GM18502 (cell line): Measurements from ENCODE around the gene TMX4.
A peak's percentile ranks its signal among the peaks of the same experiment; 100 is the strongest.

ENCODE experiments used
- ATAC-seq: cut with Tn5 transposase; IDR thresholded peaks from one replicate; pipeline ENCODE4 v1.9.1; 2021; ENCODE audit warnings: mild to moderate bottlenecking; ENCODE audit not compliant: unreplicated experiment, poor library complexity

TMX4 gene

DNA sequence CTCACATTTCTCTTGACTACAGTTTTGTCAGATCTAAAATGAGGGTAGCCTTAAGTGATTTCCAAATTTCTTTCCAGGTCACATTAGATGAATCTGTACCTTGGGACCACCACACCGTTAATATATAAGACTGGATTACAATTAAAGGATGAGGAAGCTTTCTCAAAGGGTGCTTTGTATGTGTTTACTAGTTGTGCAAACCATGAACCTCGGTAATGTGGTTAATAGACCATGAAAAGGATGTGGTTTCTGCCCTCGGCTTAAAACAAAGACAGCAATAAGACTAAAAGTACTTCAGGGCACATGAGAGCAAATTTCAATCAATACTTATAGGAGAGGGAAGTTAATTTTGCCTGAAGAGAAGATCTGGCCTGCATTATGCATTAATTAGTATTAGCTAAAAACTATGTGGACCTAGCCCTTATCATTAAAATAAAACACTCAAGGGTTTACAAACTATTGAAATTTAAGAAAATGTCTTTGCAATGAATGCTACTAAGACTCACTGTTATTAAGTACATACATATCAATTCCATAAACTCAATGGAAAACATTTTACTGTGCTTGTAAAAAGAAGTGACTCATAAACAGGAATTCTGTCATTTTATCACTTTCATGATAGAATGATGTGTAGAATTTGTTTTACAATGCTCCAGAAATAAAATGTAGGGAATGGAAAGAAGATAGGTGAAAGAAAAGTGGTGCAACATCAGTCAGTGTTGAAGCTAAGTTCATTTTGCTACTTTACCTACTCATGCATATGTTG lies 936 bp upstream of the TMX4 start:
- peak; percentile 46 for ATAC-seq

- no peak for ATAC-seq
These were observed 362 bp upstream of the TMX4 start for GRCh38 chr20:8019998-8020247.

- ATAC-seq, result peak; percentile 78
These were observed 659 bp downstream of the TMX4 start for GRCh38 chr20:8018958-8019245.

GRCh38 chr20:8012724-8013123 lies 6.8 kb downstream of the TMX4 start:
- ATAC-seq, result no peak

GRCh38 chr20:8008733-8009132 lies 10.8 kb downstream of the TMX4 start:
- ATAC-seq, result no peak

- no peak for ATAC-seq
These were observed 12.1 kb downstream of the TMX4 start for GRCh38 chr20:8007490-8007889.

GRCh38 chr20:8005575-8006366 lies 13.8 kb downstream of the TMX4 start:
- no peak for ATAC-seq

GRCh38 chr20:8005033-8005432 lies 14.5 kb downstream of the TMX4 start:
- ATAC-seq, result no peak

GRCh38 chr20:8002056-8002455 lies 17.5 kb downstream of the TMX4 start:
- ATAC-seq, result no peak

- ATAC-seq, result no peak
These were observed 18.8 kb downstream of the TMX4 start for GRCh38 chr20:8000796-8001195.

DNA sequence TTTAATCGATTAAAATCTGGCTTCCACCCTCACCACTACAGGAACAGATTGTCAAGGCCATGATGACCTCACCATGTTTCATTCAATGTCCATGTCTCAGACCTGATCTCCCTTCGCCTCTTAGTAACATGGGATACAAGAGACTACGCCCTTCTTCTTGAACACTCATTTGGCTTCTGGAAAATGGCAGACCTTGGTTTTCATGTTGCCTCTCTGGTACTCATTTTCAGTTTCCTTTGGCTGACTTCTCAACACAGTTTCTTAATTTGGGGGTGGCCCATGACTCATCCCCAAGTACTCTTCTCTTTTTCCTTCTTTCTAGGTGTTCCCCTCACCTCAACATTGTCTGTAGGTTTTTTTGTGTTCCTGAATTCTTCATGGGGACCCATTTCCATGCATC lies 22.7 kb downstream of the TMX4 start:
- no peak for ATAC-seq

DNA sequence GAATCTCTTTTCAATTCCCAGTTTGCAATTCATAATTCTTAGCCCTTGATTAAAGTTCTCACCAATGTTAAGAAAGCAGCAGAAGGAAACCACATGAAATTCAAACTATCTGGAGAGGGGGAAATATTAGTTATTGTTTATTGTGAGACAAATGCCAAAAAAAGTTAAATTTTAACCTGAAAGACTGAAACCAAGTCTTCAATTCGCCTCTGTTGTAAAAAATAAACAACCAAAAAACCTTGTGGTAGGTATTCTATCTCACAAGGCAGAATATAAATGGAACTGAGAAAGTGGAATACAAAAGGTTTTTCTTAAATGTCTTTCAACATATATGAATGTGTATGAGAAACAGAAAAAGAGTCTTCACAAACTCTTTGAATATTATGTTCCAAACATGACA lies 24.8 kb downstream of the TMX4 start:
- ATAC-seq, result no peak

DNA sequence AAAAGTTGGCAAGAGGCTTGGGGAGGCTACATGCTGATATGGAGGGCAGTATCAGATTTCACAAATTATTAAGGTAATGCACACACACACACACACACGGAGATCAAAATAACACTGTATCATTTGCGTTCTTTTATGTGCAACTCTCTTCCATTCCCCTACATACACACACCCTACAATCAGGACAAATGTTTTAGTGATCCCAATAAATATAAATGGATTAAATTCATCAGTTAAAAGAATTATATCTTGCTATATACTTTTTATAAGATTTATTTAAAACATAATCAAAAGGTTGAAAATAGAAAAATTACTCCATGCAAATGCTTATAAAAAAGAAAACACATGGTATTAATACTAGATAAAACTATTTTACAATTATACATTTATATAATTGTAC lies 25.9 kb downstream of the TMX4 start:
- no peak for ATAC-seq

GRCh38 chr20:7993238-7993637 lies 26.3 kb downstream of the TMX4 start:
- no peak for ATAC-seq

GRCh38 chr20:7990385-7990784 lies 29.2 kb downstream of the TMX4 start:
- no peak for ATAC-seq

- ATAC-seq, result no peak
These were observed 30.2 kb downstream of the TMX4 start for GRCh38 chr20:7989379-7989778.

- ATAC-seq, result no peak
These were observed 33.6 kb downstream of the TMX4 start for GRCh38 chr20:7985916-7986315.

GRCh38 chr20:7984192-7984591 lies 35.4 kb downstream of the TMX4 start:
- ATAC-seq, result no peak

DNA sequence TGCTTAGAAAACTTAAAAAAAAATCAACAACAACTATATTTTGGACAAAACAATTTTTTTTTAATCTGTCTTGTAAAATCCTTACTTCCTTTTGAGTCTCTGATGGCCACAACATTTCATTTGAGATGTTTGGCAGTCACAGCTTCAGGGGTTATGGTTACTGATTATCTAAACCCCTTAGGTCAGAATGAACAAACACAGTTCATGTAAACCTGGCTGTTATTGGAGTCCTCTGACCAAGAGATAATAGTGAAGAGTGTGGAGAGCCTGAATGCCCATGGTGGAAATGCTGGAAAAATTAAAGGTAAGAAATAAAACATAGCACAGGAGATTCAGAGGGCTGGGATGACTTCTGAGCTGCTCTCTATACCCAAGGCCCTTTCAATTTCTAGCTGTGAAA lies 38.2 kb downstream of the TMX4 start:
- no peak for ATAC-seq

DNA sequence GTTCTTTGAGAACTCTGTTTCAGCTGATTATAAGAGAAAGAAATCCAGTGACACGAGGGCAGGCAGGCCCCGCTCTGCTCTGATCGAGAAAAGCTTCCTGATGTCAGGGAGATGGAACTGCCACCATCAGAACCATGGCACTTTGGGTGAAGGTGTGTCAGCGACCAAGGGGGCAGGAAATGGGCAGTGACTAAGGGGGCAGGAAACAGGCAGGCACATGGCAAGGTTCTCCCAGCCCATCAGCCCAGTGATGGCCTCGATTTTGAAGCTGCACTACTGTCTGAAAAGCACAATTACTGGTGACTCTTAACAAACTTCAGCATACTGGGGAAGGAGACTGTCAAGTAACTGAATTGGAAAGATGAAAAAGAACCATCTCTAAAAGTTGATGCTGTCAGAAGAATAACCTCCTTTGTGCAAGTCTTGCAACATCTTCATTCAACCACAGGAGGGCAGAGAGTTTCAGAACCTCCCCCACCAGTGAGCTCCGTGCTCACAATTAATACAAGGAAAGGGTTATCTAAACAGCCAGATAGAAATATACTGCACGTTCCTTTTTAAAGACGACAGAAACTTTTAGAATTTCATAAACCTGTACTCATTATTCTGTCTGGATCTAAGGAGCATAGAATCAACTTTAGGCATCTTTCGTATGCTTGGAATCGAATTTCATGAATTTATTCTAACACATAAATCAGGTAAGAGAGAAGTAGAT lies 39.1 kb downstream of the TMX4 start:
- ATAC-seq, result peak; percentile 83

- no peak for ATAC-seq
These were observed 41.9 kb downstream of the TMX4 start for GRCh38 chr20:7977709-7978108.
